HG02885 (cell line): ENCODE data around the gene CABP4.

Experiments used
- ATAC-seq: cut with Tn5 transposase; IDR thresholded peaks from one replicate; pipeline ENCODE4 v1.9.1; 2021; ENCODE audit warnings: mild to moderate bottlenecking; ENCODE audit not compliant: unreplicated experiment, poor library complexity

The CABP4 gene

GRCh38 chr11:67505605-67506396 lies 50.6 kb downstream of the CABP4 start:
- peak; percentile 22 for ATAC-seq

DNA sequence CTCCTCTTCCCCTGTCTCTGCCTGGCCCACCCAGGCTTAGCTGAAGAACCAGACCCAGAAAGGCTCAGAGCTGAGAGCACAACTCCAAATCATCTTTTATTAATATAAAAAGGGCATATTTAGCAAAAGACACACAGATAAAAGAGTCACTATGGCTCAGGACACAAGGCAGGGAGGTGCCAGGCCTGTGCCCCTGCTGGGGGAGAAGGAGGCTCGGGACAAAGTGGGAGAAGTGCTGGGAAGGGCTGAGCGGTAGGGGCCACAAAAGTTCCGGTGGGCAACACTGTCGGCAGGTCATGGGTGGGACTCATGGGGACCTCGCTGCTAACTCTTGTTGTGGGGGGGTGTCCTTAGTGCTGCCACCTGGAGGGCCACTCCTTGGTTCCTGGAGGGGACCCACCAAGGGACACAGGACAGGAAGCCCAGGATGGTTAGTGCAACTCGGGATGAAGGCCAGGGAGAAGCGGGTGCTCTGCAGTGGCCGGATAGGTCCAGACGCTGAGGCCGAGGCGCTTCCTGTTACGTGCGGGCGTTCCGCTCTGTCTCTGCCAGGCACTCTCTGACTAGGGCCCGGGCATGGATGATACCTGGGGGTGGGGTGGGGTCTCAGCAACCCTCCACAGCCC lies 51.4 kb downstream of the CABP4 start:
- no peak for ATAC-seq

GRCh38 chr11:67507242-67507863 lies 52.2 kb downstream of the CABP4 start:
- ATAC-seq, result no peak

DNA sequence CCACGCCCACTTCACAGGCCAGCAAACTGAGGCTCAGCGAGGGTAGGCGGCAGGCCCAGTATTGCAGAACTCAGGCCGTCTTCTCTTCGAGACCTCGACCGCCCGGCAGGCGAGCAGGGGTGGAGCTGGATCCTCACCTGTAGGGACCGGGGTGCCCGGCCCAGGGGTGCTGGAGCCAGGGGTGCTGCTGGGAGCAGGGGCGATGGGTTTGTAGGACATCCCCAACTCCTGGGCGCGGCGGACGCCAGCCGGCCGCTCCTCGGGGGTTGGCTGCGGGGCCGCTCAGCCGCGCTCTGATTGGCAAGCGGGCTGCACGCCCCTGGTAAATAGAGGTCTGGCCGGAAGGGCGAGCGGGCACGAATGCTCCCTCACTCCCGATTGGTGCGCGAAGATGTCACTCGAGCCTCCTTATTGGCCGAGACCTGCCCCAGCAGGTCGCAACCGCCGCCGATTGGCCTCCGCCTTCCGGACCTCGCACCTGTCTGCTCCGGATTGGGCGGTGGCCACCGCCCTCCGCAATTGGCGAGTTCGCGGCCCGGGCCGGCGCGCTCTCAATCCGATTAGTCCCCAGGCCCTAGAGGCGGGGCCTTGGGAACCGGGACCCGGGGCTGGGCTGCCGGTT lies 52.8 kb downstream of the CABP4 start, which contains the start of gene CDK2AP2:
Gene CDK2AP2, minus strand, starts transcription at position 299 of the 622 bp plus-strand sequence. Its CDS starts 80 bp downstream, at position 219.
- ATAC-seq, result peak; percentile 76

DNA sequence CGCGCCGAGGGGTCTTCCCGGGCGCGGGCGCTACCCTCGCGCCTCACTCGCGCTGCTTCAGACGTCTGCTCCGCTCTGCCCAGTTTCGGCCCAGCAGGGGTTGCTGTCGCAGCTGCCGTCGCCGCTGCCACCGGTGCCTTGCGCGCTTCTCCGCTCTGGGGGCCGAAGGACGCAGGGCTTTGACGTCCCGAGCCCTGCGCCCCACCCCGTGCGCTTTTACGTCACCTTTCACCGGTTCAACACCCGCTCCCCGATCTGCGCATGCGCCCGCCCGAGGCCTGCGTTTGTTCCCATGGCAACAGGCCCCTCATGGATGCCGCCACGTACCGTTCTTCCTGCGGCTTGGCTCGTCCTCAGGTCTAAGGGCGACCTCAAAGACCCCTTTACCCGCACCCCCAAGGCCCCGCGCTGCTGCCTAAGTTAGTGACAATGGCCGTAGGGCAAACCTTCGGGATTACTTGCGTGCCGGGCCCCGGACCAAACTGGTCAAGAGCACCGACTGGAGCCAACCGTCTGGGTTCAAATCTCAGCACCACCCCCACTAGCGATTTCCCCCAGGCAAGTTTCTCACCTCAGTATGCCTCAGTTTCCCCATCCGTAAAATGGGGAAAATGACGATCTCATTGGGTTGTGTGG lies 53.5 kb downstream of the CABP4 start:
- ATAC-seq, result peak; percentile 48

DNA sequence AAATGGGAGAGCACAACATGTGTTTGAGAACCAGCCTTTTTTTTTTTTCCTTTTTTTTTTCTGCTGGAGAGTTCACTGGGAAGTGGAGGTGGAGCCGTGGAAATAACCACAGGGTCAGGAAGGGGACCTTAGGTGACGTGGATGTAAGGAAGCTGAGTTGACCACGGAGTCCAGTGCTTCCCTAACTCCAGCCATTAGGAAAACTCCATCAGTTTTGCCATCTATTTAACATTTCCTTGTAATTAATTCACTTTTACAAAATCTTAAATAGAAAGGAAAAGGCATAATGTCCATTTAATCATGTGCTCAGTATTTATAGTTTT lies 54.8 kb downstream of the CABP4 start:
- ATAC-seq, result no peak
